HG03039 (cell line): ENCODE data around the gene CCSER2.
"Not testable (repeated sequence)": the region's sequence is repeated elsewhere in the genome, so short reads cannot be mapped to it uniquely, and the experiment has no call there.

ENCODE experiments used
- ATAC-seq: cut with Tn5 transposase; IDR thresholded peaks from one replicate; pipeline ENCODE4 v1.9.1; 2021; ENCODE audit warnings: mild to moderate bottlenecking, moderate library complexity; ENCODE audit not compliant: unreplicated experiment

Gene CCSER2

GRCh38 chr10:84328418-84329195, at the start of gene CCSER2:
CCSER2 (plus strand) TSS chr10:84328589; CDS start chr10:84371053, 42,464 bp downstream.
- peak; percentile 70 for ATAC-seq

- not testable (repeated sequence) for ATAC-seq
Observed at GRCh38 chr10:84279876-84280475, 48.4 kb upstream of the CCSER2 start.

GRCh38 chr10:84286695-84287094, 41.7 kb upstream of the CCSER2 start:
- ATAC-seq, result no peak

GRCh38 chr10:84288151-84288550, 40.2 kb upstream of the CCSER2 start:
- no peak for ATAC-seq

- ATAC-seq, result no peak
Observed at GRCh38 chr10:84289521-84290200, 38.7 kb upstream of the CCSER2 start.

GRCh38 chr10:84290235-84290634, 38.2 kb upstream of the CCSER2 start:
- ATAC-seq, result no peak

GRCh38 chr10:84291384-84291783, 37.0 kb upstream of the CCSER2 start:
- no peak for ATAC-seq

GRCh38 chr10:84292502-84292901, 35.9 kb upstream of the CCSER2 start:
- ATAC-seq, result peak; percentile 76

- no peak for ATAC-seq
Observed at GRCh38 chr10:84293171-84293570, 35.2 kb upstream of the CCSER2 start.

- no peak for ATAC-seq
Observed at GRCh38 chr10:84293574-84294016, 34.8 kb upstream of the CCSER2 start.

- ATAC-seq, result peak; percentile 47
Observed at GRCh38 chr10:84294766-84295447, 33.5 kb upstream of the CCSER2 start.

- ATAC-seq, result no peak
Observed at GRCh38 chr10:84296091-84296981, 32.1 kb upstream of the CCSER2 start.

- ATAC-seq, result no peak
Observed at GRCh38 chr10:84298057-84298456, 30.3 kb upstream of the CCSER2 start.

GRCh38 chr10:84302223-84302622, 26.2 kb upstream of the CCSER2 start:
- ATAC-seq, result no peak

GRCh38 chr10:84306751-84307384, 21.5 kb upstream of the CCSER2 start:
- ATAC-seq, result no peak

GRCh38 chr10:84308021-84308420, 20.4 kb upstream of the CCSER2 start:
- ATAC-seq, result no peak

- peak; percentile 54 for ATAC-seq
Observed at GRCh38 chr10:84308481-84309304, 19.7 kb upstream of the CCSER2 start.

GRCh38 chr10:84310470-84310869, 17.9 kb upstream of the CCSER2 start:
- no peak for ATAC-seq

GRCh38 chr10:84311576-84311975, 16.8 kb upstream of the CCSER2 start:
- no peak for ATAC-seq
